ENCODE measurements around the gene TREML1. TPM values are rescaled to one million over a fixed set of nuclear protein-coding genes. Genes with fewer than 3 reads are reported as not detected.

The TREML1 gene
- total and polyA plus RNA-seq, 7 donors = 0.04 to 0.39 TPM; not detected in 5

DNA sequence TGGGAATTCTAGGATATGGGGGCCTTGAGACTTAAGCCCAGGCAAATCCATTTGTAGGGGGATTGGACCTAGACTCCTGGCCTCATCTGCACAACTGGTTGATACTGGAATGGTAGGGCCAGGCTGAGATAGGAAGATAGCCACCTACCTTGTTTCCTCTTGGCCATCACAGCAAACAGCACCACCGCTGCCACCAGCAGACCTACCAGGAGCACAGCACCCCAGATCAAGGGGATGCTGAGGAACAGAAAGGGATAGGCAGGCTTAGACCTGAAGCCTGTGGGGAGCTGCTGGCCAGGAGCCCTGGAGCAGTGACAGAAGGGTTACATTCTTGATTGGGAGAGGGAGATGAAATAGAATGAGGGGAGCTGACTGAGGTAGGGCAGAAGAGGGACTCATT lies 3.5 kb downstream of the TREML1 start:
- no peaks in the 10 kb centered on the region for H3K9me3 ChIP-seq
- H3K4me3 ChIP-seq = no peak overlapping the region
- intact Hi-C loops (cut with DNase I) = no loop called here
- peaks cover 5 to 28% of the 10 kb centered on the region in 2 donors for H3K36me3 ChIP-seq (ENCODE audit: insufficient read depth in 1 of 2, low read depth in 1 of 2)
- DNase-seq (no peak), ATAC-seq (no peak)
- no peaks in the 10 kb centered on the region for H3K27me3 ChIP-seq (ENCODE audit: insufficient read depth in 3 of 3, low read length in 2 of 3)
- WGBS, 3 donors = 89 to 96% (median 95%) methylated on average over 1 of the region's 1 CpG
- H3K4me1 ChIP-seq = no peaks in the 10 kb centered on the region
- TF ChIP-seq, protein P1, sequence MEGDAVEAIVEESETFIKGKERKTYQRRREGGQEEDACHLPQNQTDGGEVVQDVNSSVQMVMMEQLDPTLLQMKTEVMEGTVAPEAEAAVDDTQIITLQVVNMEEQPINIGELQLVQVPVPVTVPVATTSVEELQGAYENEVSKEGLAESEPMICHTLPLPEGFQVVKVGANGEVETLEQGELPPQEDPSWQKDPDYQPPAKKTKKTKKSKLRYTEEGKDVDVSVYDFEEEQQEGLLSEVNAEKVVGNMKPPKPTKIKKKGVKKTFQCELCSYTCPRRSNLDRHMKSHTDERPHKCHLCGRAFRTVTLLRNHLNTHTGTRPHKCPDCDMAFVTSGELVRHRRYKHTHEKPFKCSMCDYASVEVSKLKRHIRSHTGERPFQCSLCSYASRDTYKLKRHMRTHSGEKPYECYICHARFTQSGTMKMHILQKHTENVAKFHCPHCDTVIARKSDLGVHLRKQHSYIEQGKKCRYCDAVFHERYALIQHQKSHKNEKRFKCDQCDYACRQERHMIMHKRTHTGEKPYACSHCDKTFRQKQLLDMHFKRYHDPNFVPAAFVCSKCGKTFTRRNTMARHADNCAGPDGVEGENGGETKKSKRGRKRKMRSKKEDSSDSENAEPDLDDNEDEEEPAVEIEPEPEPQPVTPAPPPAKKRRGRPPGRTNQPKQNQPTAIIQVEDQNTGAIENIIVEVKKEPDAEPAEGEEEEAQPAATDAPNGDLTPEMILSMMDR (IDR thresholded peaks at IDR 0.05) = no peak
- H3K27ac ChIP-seq = no peak overlapping the region

DNA sequence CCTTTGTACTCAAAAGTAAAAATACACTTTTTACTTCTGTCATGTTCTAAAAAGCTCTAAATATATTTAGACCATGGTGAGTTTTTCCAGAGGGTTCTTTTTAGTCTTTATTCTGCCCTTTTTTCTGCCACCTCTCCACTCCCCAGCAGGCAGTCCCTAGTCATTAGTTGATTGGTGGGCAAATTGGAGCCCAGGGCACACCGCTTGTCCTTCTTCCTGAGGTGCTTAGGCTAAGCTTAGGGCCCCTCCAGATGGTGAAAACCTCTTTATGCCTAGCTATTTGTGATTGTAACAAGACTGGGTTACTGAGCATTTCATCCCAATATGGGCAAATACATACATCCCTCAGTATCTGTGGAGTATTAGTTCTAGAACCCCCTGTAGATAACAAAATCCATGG lies 6.2 kb downstream of the TREML1 start:
- DNase-seq (no peak), ATAC-seq (no peak)
- intact Hi-C loops (cut with DNase I) = no loop called here
- TF ChIP-seq, protein P1 (IDR thresholded peaks at IDR 0.05) = no peak
- Histone ChIP-seq H3K4me3 (no peak overlapping the region), H3K9me3 (no peaks in the 10 kb centered on the region), H3K27ac (no peak overlapping the region), H3K4me1 (no peaks in the 10 kb centered on the region), H3K27me3 (ENCODE audit: insufficient read depth in 3 of 3, low read length in 2 of 3) (no peaks in the 10 kb centered on the region), H3K36me3 (ENCODE audit: insufficient read depth in 1 of 2, low read depth in 1 of 2) (peaks cover 5 to 31% of the 10 kb centered on the region in 2 donors)
- 95 to 100% (median 97%) methylated on average over 1 of the region's 1 CpG for WGBS, 3 donors

DNA sequence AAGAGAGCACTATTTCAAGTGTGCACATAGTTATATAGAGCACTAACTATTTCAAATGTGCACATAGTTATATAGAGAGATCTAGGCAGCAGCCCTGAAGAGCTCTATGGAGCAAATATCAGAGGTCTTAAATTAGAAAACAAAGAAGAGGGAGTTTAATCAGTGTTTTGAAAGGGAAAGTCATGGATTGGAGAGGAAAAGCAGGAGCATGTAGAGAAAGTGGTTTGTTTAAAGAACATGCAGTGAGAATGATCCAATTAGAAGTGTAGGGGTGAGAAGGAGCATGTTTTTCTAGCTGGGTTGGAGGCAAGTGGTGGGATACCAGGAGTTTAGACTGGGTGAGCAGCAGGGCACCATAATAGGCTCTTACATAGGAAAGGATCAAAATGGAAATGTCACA lies 17.2 kb downstream of the TREML1 start:
- no peaks in the 10 kb centered on the region for H3K9me3 ChIP-seq
- peaks cover 15 to 73% of the 10 kb centered on the region in 2 donors for H3K36me3 ChIP-seq (ENCODE audit: insufficient read depth in 1 of 2, low read depth in 1 of 2)
- TF ChIP-seq, protein P1 (IDR thresholded peaks at IDR 0.05) = no peak
- no peaks in the 10 kb centered on the region for H3K4me1 ChIP-seq
- ATAC-seq (no peak), DNase-seq (no peak)
- no peaks in the 10 kb centered on the region for H3K27me3 ChIP-seq (ENCODE audit: insufficient read depth in 3 of 3, low read length in 2 of 3)
- H3K27ac ChIP-seq = no peak overlapping the region
- intact Hi-C loops (cut with DNase I) = no loop called here
- no peak overlapping the region for H3K4me3 ChIP-seq

DNA sequence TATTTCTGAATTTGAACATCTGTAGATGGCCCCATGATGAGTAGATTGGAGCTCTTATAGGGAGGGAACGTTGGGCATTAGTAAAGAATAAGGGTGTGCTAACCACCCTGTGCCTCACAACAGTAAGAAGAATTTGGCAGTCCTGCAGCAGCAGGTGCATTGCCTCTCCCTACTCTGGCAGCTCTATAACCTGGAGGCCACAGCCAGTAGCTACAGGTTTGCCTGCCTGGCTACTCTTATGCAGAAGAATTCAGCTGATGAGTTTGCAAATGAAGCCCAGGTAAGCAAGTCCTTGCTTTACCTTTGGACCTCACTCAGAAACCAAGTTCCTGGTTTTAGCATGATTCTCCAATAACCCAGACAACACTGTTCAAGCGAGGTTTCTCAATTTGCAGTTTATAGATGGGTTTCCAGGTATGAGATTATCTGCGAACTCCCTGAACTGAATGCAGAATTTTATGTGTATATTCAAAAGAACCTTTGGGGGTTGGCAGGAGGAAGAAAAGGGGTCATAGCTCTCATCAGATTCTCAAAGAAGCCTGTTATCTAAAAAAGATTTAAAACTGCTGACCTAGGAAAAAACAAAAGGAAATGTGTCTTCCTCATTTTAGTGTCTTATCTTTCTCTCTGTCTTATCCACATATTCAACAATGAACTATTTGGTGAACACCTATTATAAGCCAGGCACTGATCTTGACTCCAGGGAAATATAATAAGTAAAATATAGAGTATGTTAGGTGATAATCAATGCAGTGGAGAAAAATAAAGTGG lies 18.9 kb downstream of the TREML1 start:
- Histone ChIP-seq H3K27me3 (ENCODE audit: insufficient read depth in 3 of 3, low read length in 2 of 3) (no peaks in the 10 kb centered on the region), H3K27ac (no peak overlapping the region), H3K36me3 (ENCODE audit: insufficient read depth in 1 of 2, low read depth in 1 of 2) (peaks cover 18 to 60% of the 10 kb centered on the region in 2 donors), H3K4me3 (no peak overlapping the region), H3K9me3 (no peaks in the 10 kb centered on the region), H3K4me1 (no peaks in the 10 kb centered on the region)
- intact Hi-C loops (cut with DNase I) = no loop called here
- TF ChIP-seq, protein P1 (IDR thresholded peaks at IDR 0.05) = no peak
- DNase-seq (no peak), ATAC-seq (no peak)
- 91 to 93% (median 91%) methylated on average over 3 of the region's 3 CpGs for WGBS, 3 donors

DNA sequence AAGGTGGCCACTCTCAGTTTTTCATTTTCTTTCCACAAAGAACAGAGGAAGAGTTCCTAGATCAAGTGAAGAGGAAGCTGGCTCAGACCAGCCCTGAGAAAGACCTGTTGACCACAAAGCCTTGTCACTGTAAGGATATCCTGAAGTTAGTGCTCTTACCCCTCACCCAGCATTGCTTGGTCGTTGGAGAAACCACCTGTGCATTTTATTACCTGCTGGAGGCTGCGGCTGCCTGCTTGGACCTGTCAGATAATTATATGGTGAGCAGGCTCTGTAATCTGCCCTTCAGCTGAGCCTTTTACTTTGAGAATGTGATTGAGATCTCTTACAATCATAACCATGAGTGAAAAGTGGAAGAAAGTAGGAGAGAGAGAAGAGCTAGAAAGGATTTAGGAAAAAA lies 21.9 kb downstream of the TREML1 start:
- no peaks in the 10 kb centered on the region for H3K4me1 ChIP-seq
- TF ChIP-seq, protein P1 (IDR thresholded peaks at IDR 0.05) = no peak
- WGBS, 3 donors = 49 to 52% (median 49%) methylated on average over 2 of the region's 2 CpGs
- intact Hi-C loops (cut with DNase I) = no loop called here
- H3K36me3 ChIP-seq (ENCODE audit: insufficient read depth in 1 of 2, low read depth in 1 of 2) = peaks cover 9 to 38% of the 10 kb centered on the region in 2 donors
- no peak overlapping the region for H3K27ac ChIP-seq
- no peaks in the 10 kb centered on the region for H3K27me3 ChIP-seq (ENCODE audit: insufficient read depth in 3 of 3, low read length in 2 of 3)
- no peak overlapping the region for H3K4me3 ChIP-seq
- DNase-seq (no peak), ATAC-seq (no peak)
- no peaks in the 10 kb centered on the region for H3K9me3 ChIP-seq
